Smooth muscle cell (in vitro differentiated cells): Measurements from ENCODE around the gene RNF20. TPM values are rescaled to one million over a fixed set of nuclear protein-coding genes. Genes with fewer than 3 reads are reported as not detected.

ENCODE experiments used
- DNase-seq: peaks from one replicate; lab custom pipeline; 2025; ENCODE audit not compliant: unreplicated experiment; lab: John Stamatoyannopoulos, UW
- H2AFZ ChIP-seq: fragments of 200-600 bp; sonication (generic); 2 replicates; pipeline ENCODE4 v1.6.0; 2016; ENCODE audit warnings: antibody characterized with exemption, low read depth, mild to moderate bottlenecking
- H3F3A ChIP-seq: fragments of 200-600 bp; sonication (generic); 2 replicates; pipeline ENCODE4 v1.6.0; 2017; ENCODE audit warnings: antibody characterized with exemption, low read depth
- H3K27ac ChIP-seq: fragments of 200-600 bp; sonication (generic); 2 replicates; pipeline ENCODE4 v1.5.1; 2016; ENCODE audit warnings: low read depth, mild to moderate bottlenecking
- H3K27me3 ChIP-seq: fragments of 200-600 bp; sonication (generic); 2 replicates; pipeline ENCODE4 v1.6.1; 2016; ENCODE audit warnings: low read depth, mild to moderate bottlenecking
- H3K36me3 ChIP-seq: fragments of 200-600 bp; sonication (generic); 2 replicates; pipeline ENCODE4 v1.5.1; 2016; ENCODE audit warnings: low read depth
- H3K4me1 ChIP-seq: fragments of 200-600 bp; sonication (generic); 2 replicates; pipeline ENCODE4 v1.5.1; 2016; ENCODE audit warnings: low read depth
- H3K4me2 ChIP-seq: fragments of 200-600 bp; sonication (generic); 2 replicates; pipeline ENCODE4 v1.6.0; 2016; ENCODE audit warnings: mild to moderate bottlenecking
- H3K4me3 ChIP-seq: fragments of 200-600 bp; sonication (generic); 2 replicates; pipeline ENCODE4 v1.5.1; 2016; ENCODE audit warnings: mild to moderate bottlenecking
- H3K79me2 ChIP-seq: fragments of 200-600 bp; sonication (generic); 2 replicates; pipeline ENCODE4 v1.6.0; 2016; ENCODE audit warnings: low read depth, mild to moderate bottlenecking
- H3K9ac ChIP-seq: fragments of 200-600 bp; sonication (generic); 2 replicates; pipeline ENCODE4 v1.6.0; 2016; ENCODE audit warnings: low read depth
- H3K9me3 ChIP-seq: fragments of 200-600 bp; sonication (generic); replicated peaks from 2 replicates; pipeline ENCODE4 v1.5.1; 2016; ENCODE audit warnings: low read depth
- H4K20me1 ChIP-seq: fragments of 200-600 bp; sonication (generic); 2 replicates; pipeline ENCODE4 v1.6.0; 2016; ENCODE audit warnings: low read depth
- CTCF ChIP-seq: fragments of 200-600 bp; sonication (generic); IDR thresholded peaks from 2 replicates; pipeline ENCODE4 v1.5.1; 2017; ENCODE audit warnings: borderline replicate concordance, mild to moderate bottlenecking, antibody characterized with exemption; ENCODE audit not compliant: insufficient read depth, poor library complexity, severe bottlenecking
- whole genome bisulfite sequencing: methylation state at CpG from one replicate; pipeline ENCODE4 v1.1.7; 2016; ENCODE audit warnings: low lambda C conversion rate; 5-methylcytosine and 5-hydroxymethylcytosine counted together
- polyA plus RNA-seq: library from polyadenylated mRNA; unstranded; fragments of >200 nt; fragmentation: Nextera tagmentation; extraction: Ambion mirVana; gene quantifications from 2 replicates; pipeline ENCODE4 v1.2.1, GENCODE V29; 2016
- total RNA-seq: library from RNA; depleted of rRNA; stranded (reverse); fragments of >200 nt; gene quantifications from 2 replicates; pipeline ENCODE4 v1.2.3, GENCODE V29; 2014

Gene RNF20
- total and polyA plus RNA-seq, 2 experiments from 2014 or later, result 12.8 to 18.0 TPM

- Histone ChIP-seq H3K4me2 (peak overlapping the region; percentile 96), H3K27ac (no peak overlapping the region), H3F3A (no peaks in the 10 kb centered on the region), H3K79me2 (no peaks in the 10 kb centered on the region), H3K4me1 (no peaks in the 10 kb centered on the region), H3K4me3 (peak overlapping the region; percentile 63), H3K9me3 (no peaks in the 10 kb centered on the region), H2AFZ (peak overlapping the region; percentile 67), H4K20me1 (no peaks in the 10 kb centered on the region), H3K36me3 (no peaks in the 10 kb centered on the region), H3K27me3 (peaks cover 39% of the 10 kb centered on the region), H3K9ac (no peak overlapping the region)
- TF ChIP-seq CTCF, result no peak
- 3% methylated on average over 53 of the region's 53 CpGs for WGBS
- DNase-seq, result no peak
Measured at GRCh38 chr9:101486693-101487442, 46.8 kb upstream of the RNF20 start.

GRCh38 chr9:101487443-101487840, 46.2 kb upstream of the RNF20 start:
- no peaks in the 10 kb centered on the region for H4K20me1 ChIP-seq
- no peaks in the 10 kb centered on the region for H3K4me1 ChIP-seq
- peaks cover 39% of the 10 kb centered on the region for H3K27me3 ChIP-seq
- H3K9ac ChIP-seq, result no peak overlapping the region
- H3K79me2 ChIP-seq, result no peaks in the 10 kb centered on the region
- no peaks in the 10 kb centered on the region for H3F3A ChIP-seq
- 67% methylated on average over 9 of the region's 9 CpGs for WGBS
- peak overlapping the region; percentile 96 for H3K4me2 ChIP-seq
- H2AFZ ChIP-seq, result peak overlapping the region; percentile 67
- no peaks in the 10 kb centered on the region for H3K36me3 ChIP-seq
- DNase-seq, result no peak
- no peak overlapping the region for H3K27ac ChIP-seq
- H3K9me3 ChIP-seq, result no peaks in the 10 kb centered on the region
- TF ChIP-seq CTCF, result no peak
- H3K4me3 ChIP-seq, result peak overlapping the region; percentile 63

GRCh38 chr9:101495810-101496209, 37.8 kb upstream of the RNF20 start:
- peak overlapping the region; percentile 12 for H3K4me2 ChIP-seq
- no peaks in the 10 kb centered on the region for H4K20me1 ChIP-seq
- no peaks in the 10 kb centered on the region for H3K79me2 ChIP-seq
- peak overlapping the region; percentile 23 for H3K27ac ChIP-seq
- H3F3A ChIP-seq, result peaks cover 4% of the 10 kb centered on the region
- TF ChIP-seq CTCF, result no peak
- WGBS, result 14% methylated on average over 1 of the region's 1 CpG
- peak overlapping the region; percentile 82 for H2AFZ ChIP-seq
- H3K9me3 ChIP-seq, result no peaks in the 10 kb centered on the region
- H3K36me3 ChIP-seq, result no peaks in the 10 kb centered on the region
- no peak for DNase-seq
- no peaks in the 10 kb centered on the region for H3K27me3 ChIP-seq
- peaks cover 5% of the 10 kb centered on the region for H3K4me1 ChIP-seq
- H3K9ac ChIP-seq, result no peak overlapping the region
- H3K4me3 ChIP-seq, result no peak overlapping the region

GRCh38 chr9:101498323-101498722, 35.3 kb upstream of the RNF20 start:
- Histone ChIP-seq H3K4me3 (no peak overlapping the region), H3K79me2 (no peaks in the 10 kb centered on the region), H3F3A (peaks cover 4% of the 10 kb centered on the region), H3K4me2 (no peak overlapping the region), H3K9ac (no peak overlapping the region), H2AFZ (peak overlapping the region; percentile 76), H3K27ac (no peak overlapping the region), H4K20me1 (no peaks in the 10 kb centered on the region), H3K36me3 (no peaks in the 10 kb centered on the region), H3K9me3 (no peaks in the 10 kb centered on the region), H3K4me1 (peaks cover 5% of the 10 kb centered on the region), H3K27me3 (no peaks in the 10 kb centered on the region)
- no peak for TF ChIP-seq CTCF
- DNase-seq, result no peak
- 78% methylated on average over 2 of the region's 2 CpGs for WGBS
